Measurements from ENCODE around the gene SDHB. TPM values are rescaled to one million over a fixed set of nuclear protein-coding genes. Genes with fewer than 3 reads are reported as not detected.

The SDHB gene
- total and polyA plus RNA-seq, 2 of the 8 experiments (the other 6 are each of a cell fraction or from before 2014, with no cell fraction given), result 84.0 to 98.7 TPM

DNA sequence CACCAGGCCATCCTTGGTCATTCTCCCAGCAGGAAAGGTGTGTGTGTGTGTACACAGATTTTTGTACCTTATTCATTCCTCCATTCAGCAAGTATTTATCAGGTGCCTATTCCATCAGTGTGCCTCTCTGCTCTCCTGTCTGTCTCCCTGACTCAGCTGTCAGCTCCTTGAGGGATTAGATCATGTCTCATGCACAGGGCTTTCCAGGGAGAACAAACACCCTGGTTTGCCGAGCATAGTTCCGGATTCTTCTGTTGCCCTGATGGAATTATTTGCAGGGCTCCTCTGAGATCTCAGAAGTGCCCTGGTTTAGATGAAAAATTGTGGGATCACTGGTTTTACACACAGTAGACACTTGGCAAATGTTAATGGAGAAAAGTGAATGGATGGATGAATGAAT is 8.1 kb upstream of the SDHB start:
- Histone ChIP-seq H3K27ac (ENCODE audit: low read depth, low read length) (no peak overlapping the region), H3K27me3 (replicated peaks in 1 of 4; ENCODE audit: control insufficient read depth in 3 of 4, extremely low read depth in 1 of 4, insufficient read depth in 3 of 4, low read length in 3 of 4) (no peaks in the 10 kb centered on the region), H2BK120ac (replicated peaks; ENCODE audit: low read depth, low read length) (no peak overlapping the region), H3K79me1 (ENCODE audit: low read depth, low read length) (no peaks in the 10 kb centered on the region), H3K9ac (replicated peaks in 1 of 4; ENCODE audit: extremely low read depth in 1 of 4, low read depth in 3 of 4, low read length in 3 of 4) (no peak overlapping the region), H2BK15ac (ENCODE audit: low read length) (no peak overlapping the region), H3K4ac (replicated peaks; ENCODE audit: insufficient read length, low read depth, low read length) (no peak overlapping the region), H3K56ac (replicated peaks; ENCODE audit: insufficient read length, low read depth, low read length) (no peak overlapping the region), H2BK20ac (ENCODE audit: low read length) (no peak overlapping the region), H4K91ac (replicated peaks; ENCODE audit: insufficient read length, low read length) (no peak overlapping the region), H2BK5ac (ENCODE audit: low read depth, low read length) (no peak overlapping the region), H2BK12ac (ENCODE audit: low read depth, low read length) (no peak overlapping the region), H3K9me3 (ENCODE audit: insufficient read depth in 2 of 2, low read depth in 1 of 2, low read length in 1 of 2) (no peaks in the 10 kb centered on the region), H3K4me1 (replicated peaks in 1 of 4; ENCODE audit: control insufficient read depth in 3 of 4, insufficient read depth in 4 of 4, low read length in 3 of 4) (peaks cover 4 to 9% (median 6%) of the 10 kb centered on the region in 4 experiments; a peak in 5 of 7 replicates), H2AK5ac (ENCODE audit: low read depth, low read length) (no peak overlapping the region), H3K23ac (ENCODE audit: insufficient read length) (no peak overlapping the region), H4K20me1 (replicated peaks in 1 of 2; ENCODE audit: control insufficient read depth in 1 of 2, insufficient read depth in 2 of 2, low read length in 2 of 2) (no peaks in the 10 kb centered on the region), H3K18ac (ENCODE audit: extremely low read depth, low read length) (no peak overlapping the region), H3K4me3 (ENCODE audit: extremely low read depth in 1 of 4, insufficient read depth in 2 of 4, low read depth in 3 of 4, low read length in 4 of 4) (no peak overlapping the region), H3K4me2 (ENCODE audit: insufficient read depth in 1 of 2, low read depth in 2 of 2, low read length in 2 of 2) (no peak overlapping the region), H3K79me2 (ENCODE audit: control insufficient read depth in 1 of 2, insufficient read depth in 2 of 2, low read length in 2 of 2) (no peaks in the 10 kb centered on the region), H2AFZ (ENCODE audit: low read length) (no peak overlapping the region), H4K5ac (ENCODE audit: insufficient read length, low read depth, low read length) (no peak overlapping the region), H3K23me2 (ENCODE audit: low read depth, low read length) (no peaks in the 10 kb centered on the region), H3K36me3 (ENCODE audit: control insufficient read depth in 2 of 4, insufficient read depth in 4 of 4, low read length in 3 of 4) (no peaks in the 10 kb centered on the region), H3K14ac (ENCODE audit: insufficient read length) (no peak overlapping the region), H4K8ac (ENCODE audit: extremely low read depth, insufficient read depth, low read length) (no peak overlapping the region)
- ChIA-PET CTCF (ENCODE audit: partially characterized antibody) (interaction anchor here (0.7 to 7.8 kb wide), 12 partner anchors 8 to 345 kb away, joined by 3 to 111 read pairs (median 6); partner anchors contain the start of gene PADI2), POLR2A (ENCODE audit: partially characterized antibody) (no interaction called here)
- 90% methylated on average over 2 of the region's 2 CpGs; no CpG with 5 or more reads in 1 of the 2 experiments for WGBS, 2 experiments (ENCODE audit: extremely low coverage in 1 of 2, insufficient coverage in 1 of 2, insufficient read length in 1 of 2, insufficient replicate concordance in 2 of 2, low coverage in 1 of 2, low lambda C conversion rate in 2 of 2, missing lambda C conversion rate in 1 of 2)
- no peak for TF ChIP-seq CTBP2 (IDR thresholded peaks at IDR 0.05; ENCODE audit: borderline replicate concordance, insufficient read depth, insufficient read length, low read length)
- DNase-seq (ENCODE audit: low read depth in 1 of 2, low spot score in 2 of 2) (no peak), FAIRE-seq (no peak)
